Measurements from ENCODE around the gene CC2D1A. TPM values are rescaled to one million over a fixed set of nuclear protein-coding genes. Genes with fewer than 3 reads are reported as not detected.
A peak's percentile ranks its signal among the peaks of the same experiment; 100 is the strongest.

CC2D1A gene
- total RNA-seq, 2 experiments from 2014 or later, result 16.4 to 16.9 TPM

GRCh38 chr19:13980340-13980739 lies 74.3 kb downstream of the CC2D1A start:
- peaks cover 67% of the 10 kb centered on the region for H3K4me1 ChIP-seq (ENCODE audit: insufficient read depth, low read length)

More at GRCh38 chr19:13980340-13980739, 74.3 kb downstream of the CC2D1A start:
- no peak overlapping the region for H3K27ac ChIP-seq (ENCODE audit: low read depth in 1 of 2, low read length in 2 of 2)
- Mint-ChIP-seq H3K27me3 (no peaks in the 10 kb centered on the region), H3K4me3 (no peak overlapping the region), H3K36me3 (ENCODE audit: low read depth) (peaks cover 4% of the 10 kb centered on the region), H3K4me1 (ENCODE audit: low read depth) (peaks cover 48% of the 10 kb centered on the region), H3K27ac (no peak overlapping the region), H3K9me3 (no peaks in the 10 kb centered on the region)
- TF ChIP-seq CTCF (IDR thresholded peaks at IDR 0.05), result no peak
- no peak for ATAC-seq (ENCODE audit: poor library complexity)
- intact Hi-C loops (cut with DNase I, micrococcal nuclease), result no loop called here
- ChIA-PET POLR2A (interaction anchor here (1.7 kb wide), 1 partner anchor 51 kb away, joined by 5 read pairs; the partner anchor contains the start of gene IL27RA), CTCF (no interaction called here)
- H3K9me3 ChIP-seq (ENCODE audit: control insufficient read depth in 1 of 2, insufficient read depth in 1 of 2, low read length in 2 of 2), result no peaks in the 10 kb centered on the region
- no peak overlapping the region for H3K4me3 ChIP-seq (ENCODE audit: low read length)
- no peaks in the 10 kb centered on the region for H3K27me3 ChIP-seq (ENCODE audit: control insufficient read depth in 1 of 2, insufficient read depth in 2 of 2, low read length in 2 of 2)
- peaks cover 24% of the 10 kb centered on the region for H3K36me3 ChIP-seq (ENCODE audit: insufficient read depth, low read length)
- peak in 1 of 14 experiments; percentile 27 for DNase-seq

Small RNA genes lying within 50 kb of the gene (microRNA-seq; reads per million reads assigned to microRNA genes)
- gene MIR181C (ENCODE audit: borderline microRNAs expressed, borderline replicate concordance) (252 reads per million, percentile 74 among the genes with 10 or more reads in this experiment), gene MIR181D (ENCODE audit: borderline microRNAs expressed, borderline replicate concordance) (49.8 reads per million, percentile 59 among the genes with 10 or more reads in this experiment)

Other genes starting within 250 kb of the CC2D1A start
- gene MRI1, start 141.7 kb upstream of the CC2D1A start, total RNA-seq, result 10 to 100 TPM; 20.4 to 21.1 TPM
- 100 to 1,000 TPM; 119 TPM for gene C19orf53, start 131.7 kb upstream of the CC2D1A start, total RNA-seq
- gene ZSWIM4, start 110.8 kb upstream of the CC2D1A start, total RNA-seq, result 1 to 10 TPM; 3.5 to 3.8 TPM
- under 1 TPM in 1 of 2 experiments, not detected in 1; 0.87 TPM for gene NANOS3, start 29.1 kb upstream of the CC2D1A start, total RNA-seq
- gene BRME1, start 84 bp upstream of the CC2D1A start, total RNA-seq, result 1 to 10 TPM; 1.1 to 1.3 TPM
- gene PODNL1, start 32.2 kb downstream of the CC2D1A start, total RNA-seq, result not detected
- 10 to 100 TPM; 84.9 to 85.0 TPM for gene DCAF15, start 46.3 kb downstream of the CC2D1A start, total RNA-seq
- gene RFX1, start 100.1 kb downstream of the CC2D1A start, total RNA-seq, result 10 to 100 TPM; 14.6 to 16.3 TPM
- not detected for gene RLN3, start 121.9 kb downstream of the CC2D1A start, total RNA-seq
- gene IL27RA, start 125.6 kb downstream of the CC2D1A start, total RNA-seq, result 10 to 100 TPM; 25.0 to 26.7 TPM
- gene PALM3, start 155.9 kb downstream of the CC2D1A start, total RNA-seq, result under 1 TPM in 1 of 2 experiments, not detected in 1; 0.25 TPM
- under 1 TPM; 0.39 to 0.49 TPM for gene MISP3, start 166.6 kb downstream of the CC2D1A start, total RNA-seq
- not detected for gene C19orf67, start 179.6 kb downstream of the CC2D1A start, total RNA-seq
- gene SAMD1, start 184.6 kb downstream of the CC2D1A start, total RNA-seq, result 10 to 100 TPM; 29.4 to 30.1 TPM
- 10 to 100 TPM; 27.4 to 29.8 TPM for gene PRKACA, start 211.6 kb downstream of the CC2D1A start, total RNA-seq
- under 1 TPM; 0.59 to 0.77 TPM for gene ASF1B, start 230.4 kb downstream of the CC2D1A start, total RNA-seq